ENCODE measurements around the gene TLN1. TPM values are rescaled to one million over a fixed set of nuclear protein-coding genes. Genes with fewer than 3 reads are reported as not detected.
A peak's percentile ranks its signal among the peaks of the same experiment; 100 is the strongest.

The TLN1 gene
- total RNA-seq, 1 donor from 2014 or later: 684 TPM

GRCh38 chr9:35700942-35701341 is 31.1 kb downstream of the TLN1 start:
- Mint-ChIP-seq H3K36me3 (ENCODE audit: low read depth) (peaks cover 47% of the 10 kb centered on the region), H3K4me3 (ENCODE audit: unreplicated experiment) (no peak overlapping the region)

DNA sequence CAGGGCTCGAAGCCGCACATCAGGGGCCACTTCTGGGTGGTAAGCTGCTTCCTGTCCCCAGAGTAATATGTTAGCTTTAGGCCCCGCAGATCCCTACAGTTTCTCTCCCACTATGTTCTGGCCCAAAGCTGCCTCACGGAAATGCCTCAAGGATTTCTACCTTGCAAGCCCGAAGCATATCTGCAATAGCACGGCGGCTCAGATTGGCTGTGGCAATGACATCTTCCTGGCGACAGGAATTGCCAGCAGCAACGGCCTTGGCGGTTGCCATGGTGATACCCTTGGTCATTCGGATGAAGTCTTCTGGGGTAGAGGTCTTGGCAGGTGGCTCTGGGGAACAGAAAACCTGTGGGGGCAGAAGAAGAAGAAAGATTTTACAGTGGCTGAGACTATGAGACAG is 32.0 kb downstream of the TLN1 start:
- DNase-seq (ENCODE audit: low spot score): no peak
- no peak overlapping the region for H3K27ac Mint-ChIP-seq (ENCODE audit: unreplicated experiment)
- H3K27me3 Mint-ChIP-seq (ENCODE audit: low read depth): no peaks in the 10 kb centered on the region
- H3K4me3 Mint-ChIP-seq (ENCODE audit: unreplicated experiment): no peak overlapping the region
- TF ChIP-seq, protein P1, sequence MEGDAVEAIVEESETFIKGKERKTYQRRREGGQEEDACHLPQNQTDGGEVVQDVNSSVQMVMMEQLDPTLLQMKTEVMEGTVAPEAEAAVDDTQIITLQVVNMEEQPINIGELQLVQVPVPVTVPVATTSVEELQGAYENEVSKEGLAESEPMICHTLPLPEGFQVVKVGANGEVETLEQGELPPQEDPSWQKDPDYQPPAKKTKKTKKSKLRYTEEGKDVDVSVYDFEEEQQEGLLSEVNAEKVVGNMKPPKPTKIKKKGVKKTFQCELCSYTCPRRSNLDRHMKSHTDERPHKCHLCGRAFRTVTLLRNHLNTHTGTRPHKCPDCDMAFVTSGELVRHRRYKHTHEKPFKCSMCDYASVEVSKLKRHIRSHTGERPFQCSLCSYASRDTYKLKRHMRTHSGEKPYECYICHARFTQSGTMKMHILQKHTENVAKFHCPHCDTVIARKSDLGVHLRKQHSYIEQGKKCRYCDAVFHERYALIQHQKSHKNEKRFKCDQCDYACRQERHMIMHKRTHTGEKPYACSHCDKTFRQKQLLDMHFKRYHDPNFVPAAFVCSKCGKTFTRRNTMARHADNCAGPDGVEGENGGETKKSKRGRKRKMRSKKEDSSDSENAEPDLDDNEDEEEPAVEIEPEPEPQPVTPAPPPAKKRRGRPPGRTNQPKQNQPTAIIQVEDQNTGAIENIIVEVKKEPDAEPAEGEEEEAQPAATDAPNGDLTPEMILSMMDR (IDR thresholded peaks at IDR 0.05): no peak
- H3K36me3 Mint-ChIP-seq (ENCODE audit: low read depth): peaks cover 44% of the 10 kb centered on the region
- H3K9me3 Mint-ChIP-seq (ENCODE audit: low read depth): no peaks in the 10 kb centered on the region
- peaks cover 27% of the 10 kb centered on the region for H3K4me1 Mint-ChIP-seq (ENCODE audit: low read depth)

More at GRCh38 chr9:35700942-35701341, 31.1 kb downstream of the TLN1 start:
- Mint-ChIP-seq H3K27me3 (ENCODE audit: low read depth) (no peaks in the 10 kb centered on the region), H3K9me3 (ENCODE audit: low read depth) (no peaks in the 10 kb centered on the region), H3K4me1 (ENCODE audit: low read depth) (peaks cover 21% of the 10 kb centered on the region), H3K27ac (ENCODE audit: unreplicated experiment) (no peak overlapping the region)
- TF ChIP-seq, protein P1 (IDR thresholded peaks at IDR 0.05): no peak
- no peak for DNase-seq (ENCODE audit: low spot score)

DNA sequence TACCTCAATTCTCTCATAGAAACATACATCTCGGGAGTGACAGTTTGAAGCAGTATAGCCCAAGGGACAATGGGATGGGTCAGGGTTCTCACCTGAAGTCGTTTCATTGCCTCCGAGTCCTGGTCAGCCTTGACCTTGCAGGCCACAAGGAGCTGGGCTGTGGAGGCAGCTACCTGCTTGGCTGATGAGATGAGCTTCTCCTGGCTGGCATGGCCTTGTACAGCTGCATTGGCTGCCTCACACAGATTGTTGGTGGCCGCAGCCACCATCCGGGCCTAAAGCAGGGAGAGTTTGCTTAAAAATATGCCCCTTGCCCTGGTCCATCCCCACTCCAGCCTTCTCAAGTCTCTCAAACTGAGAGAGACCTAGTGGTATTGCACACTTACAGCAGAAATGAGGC is 33.8 kb downstream of the TLN1 start:
- Mint-ChIP-seq H3K4me3 (ENCODE audit: unreplicated experiment) (no peak overlapping the region), H3K36me3 (ENCODE audit: low read depth) (peaks cover 26% of the 10 kb centered on the region), H3K27ac (ENCODE audit: unreplicated experiment) (peak overlapping the region; percentile 62), H3K27me3 (ENCODE audit: low read depth) (no peaks in the 10 kb centered on the region), H3K9me3 (ENCODE audit: low read depth) (no peaks in the 10 kb centered on the region), H3K4me1 (ENCODE audit: low read depth) (peaks cover 31% of the 10 kb centered on the region)
- no peak for DNase-seq (ENCODE audit: low spot score)
- TF ChIP-seq, protein P1 (IDR thresholded peaks at IDR 0.05): no peak

- Mint-ChIP-seq H3K36me3 (ENCODE audit: low read depth) (peaks cover 19% of the 10 kb centered on the region), H3K9me3 (ENCODE audit: low read depth) (no peaks in the 10 kb centered on the region), H3K27ac (ENCODE audit: unreplicated experiment) (peak overlapping the region; percentile 86), H3K4me3 (ENCODE audit: unreplicated experiment) (no peak overlapping the region), H3K4me1 (ENCODE audit: low read depth) (peaks cover 31% of the 10 kb centered on the region), H3K27me3 (ENCODE audit: low read depth) (no peaks in the 10 kb centered on the region)
- TF ChIP-seq, protein P1 (IDR thresholded peaks at IDR 0.05): no peak
- DNase-seq (ENCODE audit: low spot score): no peak
Measured at GRCh38 chr9:35697486-35697885, 34.5 kb downstream of the TLN1 start.

GRCh38 chr9:35696520-35697215 is 35.3 kb downstream of the TLN1 start:
- no peaks in the 10 kb centered on the region for H3K9me3 Mint-ChIP-seq (ENCODE audit: low read depth)
- no peak overlapping the region for H3K4me3 Mint-ChIP-seq (ENCODE audit: unreplicated experiment)
- no peak for DNase-seq (ENCODE audit: low spot score)
- H3K4me1 Mint-ChIP-seq (ENCODE audit: low read depth): peaks cover 36% of the 10 kb centered on the region
- H3K27ac Mint-ChIP-seq (ENCODE audit: unreplicated experiment): peak overlapping the region; percentile 86
- TF ChIP-seq, protein P1 (IDR thresholded peaks at IDR 0.05): peak; percentile 90
- H3K36me3 Mint-ChIP-seq (ENCODE audit: low read depth): peaks cover 19% of the 10 kb centered on the region
- H3K27me3 Mint-ChIP-seq (ENCODE audit: low read depth): no peaks in the 10 kb centered on the region
